ENCODE measurements around the gene HOTAIR. TPM values are rescaled to one million over a fixed set of nuclear protein-coding genes. Genes with fewer than 3 reads are reported as not detected.

Gene HOTAIR
- total RNA-seq, 1 donor from 2014 or later: not detected

DNA sequence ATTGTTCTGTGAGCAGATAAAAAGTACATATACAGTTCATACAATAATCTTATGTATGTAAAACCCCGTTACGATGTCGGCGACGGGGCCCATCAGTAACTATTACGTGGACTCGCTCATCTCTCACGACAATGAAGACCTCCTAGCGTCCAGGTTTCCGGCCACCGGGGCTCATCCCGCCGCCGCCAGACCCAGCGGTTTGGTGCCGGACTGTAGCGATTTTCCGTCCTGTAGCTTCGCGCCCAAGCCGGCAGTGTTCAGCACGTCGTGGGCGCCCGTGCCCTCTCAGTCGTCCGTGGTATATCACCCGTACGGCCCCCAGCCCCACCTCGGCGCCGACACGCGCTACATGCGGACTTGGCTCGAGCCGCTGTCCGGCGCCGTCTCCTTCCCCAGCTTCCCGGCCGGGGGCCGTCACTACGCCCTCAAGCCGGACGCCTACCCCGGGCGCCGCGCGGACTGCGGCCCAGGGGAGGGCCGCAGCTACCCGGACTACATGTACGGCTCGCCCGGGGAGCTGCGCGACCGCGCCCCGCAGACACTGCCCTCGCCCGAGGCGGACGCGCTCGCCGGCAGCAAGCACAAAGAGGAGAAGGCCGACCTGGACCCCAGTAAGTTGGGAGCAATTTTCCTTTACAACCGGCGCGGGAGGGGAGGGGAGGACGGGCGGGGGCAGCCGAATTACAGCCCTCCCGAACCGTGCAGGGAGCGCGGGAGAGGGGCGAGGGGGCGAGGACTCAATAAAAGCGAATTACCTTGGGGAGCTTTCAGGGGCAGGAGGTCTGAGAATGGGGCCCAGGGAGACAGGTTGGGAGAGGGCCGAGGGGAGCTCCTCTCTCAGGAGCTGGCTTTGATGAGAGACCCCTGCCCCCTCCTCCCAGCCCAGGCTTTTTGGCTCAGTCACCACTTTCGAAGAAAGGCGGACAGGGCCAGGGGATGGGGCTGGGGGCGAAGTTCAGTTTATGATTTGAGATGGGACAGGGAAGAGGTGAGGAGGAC is 25.7 kb upstream of the HOTAIR start, which contains the start of gene HOXC9:
HOXC9 (plus strand) TSS at position 46 of the 999 bp plus-strand sequence; CDS start at position 74, 28 bp downstream.
- no peak for DNase-seq (ENCODE audit: low spot score)

DNA sequence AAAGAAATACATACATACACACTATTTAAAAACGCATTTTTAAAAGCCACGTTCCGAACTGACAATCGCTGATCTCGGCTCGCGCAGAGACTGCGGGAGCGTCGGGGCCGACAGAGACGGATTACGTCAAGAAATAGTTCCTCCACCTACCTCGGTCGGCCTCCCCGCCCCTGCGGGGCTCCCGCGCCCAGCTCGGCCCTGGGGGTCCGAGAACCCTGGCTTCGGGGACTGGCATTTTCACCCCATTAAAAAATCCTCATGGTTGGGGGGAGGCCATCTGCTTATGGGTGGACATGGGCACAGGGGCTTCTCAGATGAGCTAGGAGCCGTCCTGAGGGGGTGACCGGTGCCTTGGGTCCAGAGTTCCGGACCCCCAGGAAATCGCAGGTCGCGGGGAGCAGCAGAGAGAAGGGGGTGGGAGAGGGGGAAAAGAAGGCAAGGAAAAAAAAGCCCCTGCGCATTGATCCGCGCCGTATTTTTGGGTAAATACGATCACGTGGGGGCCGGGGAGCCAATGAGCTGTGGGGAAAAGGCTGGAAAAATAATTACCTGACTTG is 24.9 kb upstream of the HOTAIR start:
- no peak for DNase-seq (ENCODE audit: low spot score)

DNA sequence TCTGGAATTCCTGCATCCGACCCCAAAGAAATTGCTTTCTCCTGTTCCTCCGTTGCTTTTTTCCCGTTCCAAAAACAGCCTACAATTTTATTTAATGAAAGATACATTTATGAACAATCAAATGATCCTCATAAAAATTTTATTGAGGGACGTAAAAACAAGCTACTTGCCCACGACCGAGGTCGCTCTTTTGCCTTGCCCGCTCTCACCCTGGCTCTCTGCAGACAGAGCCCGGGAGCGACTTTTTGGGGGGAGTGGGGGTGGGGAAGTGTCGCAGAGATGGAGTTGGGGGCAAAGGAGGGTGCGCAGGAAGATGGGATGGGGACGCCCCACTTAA is 24.1 kb upstream of the HOTAIR start:
- no peak for DNase-seq (ENCODE audit: low spot score)

DNA sequence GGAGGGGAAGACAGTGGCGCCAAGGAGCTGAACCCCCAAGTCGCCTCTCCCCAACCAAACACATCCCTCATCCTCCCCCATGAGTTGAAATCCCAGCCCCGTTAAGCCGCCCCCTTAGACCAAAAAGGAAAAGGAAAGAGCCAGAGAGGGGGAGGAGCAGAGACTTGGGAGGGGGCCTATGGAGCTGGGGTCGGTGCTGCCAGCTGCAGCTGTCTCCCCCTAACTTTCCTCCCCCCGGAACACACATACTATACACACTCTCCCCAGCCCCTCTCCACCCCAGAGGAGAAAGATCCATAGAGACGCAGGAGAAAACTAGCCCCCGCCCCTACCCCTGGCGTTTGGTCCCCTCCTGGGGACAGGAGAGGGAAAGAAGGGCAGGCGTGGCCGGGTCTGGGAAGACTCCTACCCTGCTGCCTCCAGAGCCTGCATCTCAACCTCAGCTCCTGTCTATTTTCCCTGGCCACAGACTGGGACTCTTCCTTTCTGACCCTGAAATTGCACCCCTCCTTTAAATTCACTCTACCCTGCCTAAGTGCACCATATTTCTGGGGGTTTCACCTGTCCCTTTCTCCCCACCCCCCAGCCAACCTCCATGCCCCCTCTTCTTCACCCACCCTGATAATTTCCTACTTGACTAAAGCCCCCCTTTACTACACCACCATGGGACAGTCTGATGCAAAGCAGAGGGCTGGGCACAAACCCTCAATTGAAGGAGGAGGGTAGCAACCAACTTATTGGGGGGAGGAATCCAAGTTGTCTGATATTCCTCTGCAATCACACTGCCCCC is 23.6 kb upstream of the HOTAIR start:
- DNase-seq (ENCODE audit: low spot score): no peak

DNA sequence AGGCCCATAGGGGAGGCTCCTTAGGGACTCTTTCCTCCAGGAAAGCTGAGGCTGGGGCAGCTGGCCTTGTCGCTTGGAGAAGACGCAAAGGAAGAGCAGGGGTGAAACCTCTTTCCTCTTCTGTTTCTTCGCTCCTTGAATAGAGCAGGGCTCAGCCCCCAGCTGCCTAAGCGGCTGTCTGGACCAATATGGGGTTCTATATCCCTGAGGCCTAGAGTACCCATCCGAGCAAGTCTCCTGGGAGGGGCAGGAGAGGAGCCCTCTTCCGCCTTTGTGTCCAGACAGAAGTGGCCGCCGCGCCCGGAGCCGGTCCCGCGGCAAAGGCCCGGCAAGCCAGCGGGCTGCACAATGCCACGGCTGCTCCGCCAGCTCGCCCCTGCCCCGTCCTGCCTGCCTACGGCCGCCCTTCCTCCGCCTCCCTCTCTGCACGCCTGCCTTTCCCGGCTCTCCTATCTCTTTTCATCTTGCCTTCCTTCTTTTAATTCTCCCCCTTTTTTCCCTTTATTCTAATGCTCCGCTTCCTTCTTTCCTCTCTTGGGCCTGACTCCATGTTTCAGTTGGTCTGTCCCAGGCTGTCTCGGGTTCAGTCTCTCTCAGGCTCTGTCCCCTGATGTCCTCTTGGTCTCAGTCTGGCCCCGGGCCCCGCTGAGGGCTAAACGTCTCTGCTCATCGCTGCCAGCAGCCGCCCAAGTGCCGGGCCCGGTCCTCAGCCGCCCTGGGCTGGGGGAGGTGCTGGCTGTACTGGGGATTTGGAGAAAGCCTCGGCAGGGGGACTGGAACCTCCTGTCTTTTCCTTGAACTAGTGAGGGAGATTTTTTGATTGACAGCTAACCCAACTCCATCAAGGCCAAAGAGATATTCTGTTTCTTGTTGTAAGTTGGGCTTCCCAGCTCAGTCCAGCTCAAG is 22.7 kb upstream of the HOTAIR start:
- DNase-seq (ENCODE audit: low spot score): no peak

DNA sequence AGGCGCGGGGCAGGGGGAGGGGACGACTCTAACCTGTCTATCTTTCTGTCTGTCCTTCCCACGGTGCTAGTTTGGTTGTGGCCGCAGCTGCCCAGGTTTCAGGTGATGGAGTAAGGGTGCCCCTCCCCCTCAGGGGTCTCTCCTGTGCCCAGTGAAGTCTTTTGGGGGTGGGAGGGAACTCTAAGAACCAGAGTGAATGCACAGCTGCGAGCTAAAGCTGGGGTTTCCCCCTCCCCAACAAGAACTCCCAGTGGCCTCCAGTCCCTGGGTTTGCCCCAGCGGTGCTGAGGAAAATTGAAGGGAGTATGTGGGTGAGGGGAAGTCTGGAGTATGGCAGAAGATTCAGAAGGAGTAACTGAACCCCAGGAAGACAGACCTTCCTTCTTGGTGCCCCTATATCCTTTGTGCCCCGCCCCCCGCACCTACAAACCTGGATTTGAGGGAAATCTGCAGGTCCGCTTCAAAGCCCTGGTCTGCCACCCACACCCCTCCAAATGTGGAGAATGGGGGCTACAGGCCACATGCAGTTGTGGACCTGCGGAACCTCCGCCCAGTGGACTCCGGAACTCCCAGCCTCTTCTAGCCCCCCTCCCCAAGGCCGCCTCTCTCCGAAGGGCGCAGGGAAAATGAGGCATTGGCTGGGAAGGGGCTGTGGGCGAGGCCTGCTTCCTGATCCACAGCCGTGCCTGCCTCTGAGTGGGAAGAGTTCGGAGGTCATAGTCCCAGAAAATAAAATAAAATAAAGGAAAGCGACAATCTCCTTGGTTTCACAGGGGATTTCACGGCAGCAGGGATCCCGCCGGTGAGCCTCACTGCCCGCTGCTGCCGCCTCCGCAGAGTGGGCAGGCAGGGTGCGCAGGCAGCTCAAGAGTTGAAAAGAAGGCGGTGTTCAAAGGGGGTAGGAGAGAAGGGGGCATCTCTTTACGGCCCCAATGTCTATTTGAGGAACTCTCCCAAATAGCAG is 21.8 kb upstream of the HOTAIR start:
- no peak for DNase-seq (ENCODE audit: low spot score)

DNA sequence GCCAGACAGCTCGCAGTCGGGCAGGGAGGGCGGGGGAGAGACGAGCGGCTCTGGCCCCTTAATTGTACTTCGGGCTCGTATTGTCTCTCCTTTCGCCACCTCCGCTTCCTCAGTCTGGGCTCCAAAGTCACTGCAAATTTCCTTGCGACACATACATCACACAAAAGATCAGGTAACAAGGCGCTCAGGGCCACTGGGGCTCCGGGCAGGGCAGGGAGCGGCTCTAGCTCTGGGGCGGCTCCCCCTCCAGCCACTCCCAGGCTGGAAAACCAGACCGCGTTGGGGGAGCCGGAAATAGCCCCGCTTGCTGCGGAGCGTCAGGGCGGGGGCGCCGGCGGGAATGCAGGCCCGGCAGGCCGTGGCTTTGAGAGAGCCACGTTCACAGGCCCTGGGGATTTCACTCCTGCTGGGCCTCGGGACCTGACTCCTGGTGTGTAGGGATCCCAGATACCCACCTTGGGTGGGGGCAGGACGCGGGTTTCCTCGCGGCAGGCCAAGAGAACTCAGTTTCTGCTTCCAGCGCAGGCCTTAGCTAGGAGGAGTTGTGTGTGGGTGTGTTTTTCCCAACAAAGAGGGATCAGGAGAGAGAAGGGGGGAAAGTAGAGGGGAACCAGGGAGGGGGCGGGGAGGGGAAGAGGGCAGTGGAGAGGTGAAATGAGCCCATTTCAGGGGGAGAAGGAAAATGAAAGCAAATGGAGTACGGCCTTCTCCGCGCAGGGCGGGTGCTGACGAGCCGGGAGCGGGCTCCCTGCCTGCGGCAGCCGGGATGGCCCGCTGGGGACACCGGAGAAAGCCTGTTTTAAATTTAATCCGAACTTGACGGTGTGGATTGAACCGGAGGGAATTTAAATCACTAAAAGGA is 20.9 kb upstream of the HOTAIR start:
- DNase-seq (ENCODE audit: low spot score): no peak

DNA sequence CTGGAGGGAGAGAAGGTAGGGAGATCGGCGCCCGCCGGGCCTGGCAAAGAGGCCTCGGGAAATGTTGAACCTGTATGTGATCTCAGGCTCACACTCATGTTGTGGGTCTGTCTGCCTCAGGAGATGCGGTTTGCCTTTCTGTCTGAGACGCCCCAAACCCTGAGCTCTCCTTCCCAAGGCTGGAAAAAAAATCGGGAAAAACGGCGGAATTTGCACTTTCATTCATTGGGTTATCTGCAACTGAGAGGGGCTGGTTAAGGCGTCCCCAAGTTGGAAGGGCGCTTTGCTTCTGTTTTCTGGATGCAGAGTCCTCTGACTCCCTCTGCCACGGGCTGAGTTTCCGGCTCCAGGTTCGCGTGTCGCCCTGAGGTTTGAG is 20.2 kb upstream of the HOTAIR start:
- no peak for DNase-seq (ENCODE audit: low spot score)

DNA sequence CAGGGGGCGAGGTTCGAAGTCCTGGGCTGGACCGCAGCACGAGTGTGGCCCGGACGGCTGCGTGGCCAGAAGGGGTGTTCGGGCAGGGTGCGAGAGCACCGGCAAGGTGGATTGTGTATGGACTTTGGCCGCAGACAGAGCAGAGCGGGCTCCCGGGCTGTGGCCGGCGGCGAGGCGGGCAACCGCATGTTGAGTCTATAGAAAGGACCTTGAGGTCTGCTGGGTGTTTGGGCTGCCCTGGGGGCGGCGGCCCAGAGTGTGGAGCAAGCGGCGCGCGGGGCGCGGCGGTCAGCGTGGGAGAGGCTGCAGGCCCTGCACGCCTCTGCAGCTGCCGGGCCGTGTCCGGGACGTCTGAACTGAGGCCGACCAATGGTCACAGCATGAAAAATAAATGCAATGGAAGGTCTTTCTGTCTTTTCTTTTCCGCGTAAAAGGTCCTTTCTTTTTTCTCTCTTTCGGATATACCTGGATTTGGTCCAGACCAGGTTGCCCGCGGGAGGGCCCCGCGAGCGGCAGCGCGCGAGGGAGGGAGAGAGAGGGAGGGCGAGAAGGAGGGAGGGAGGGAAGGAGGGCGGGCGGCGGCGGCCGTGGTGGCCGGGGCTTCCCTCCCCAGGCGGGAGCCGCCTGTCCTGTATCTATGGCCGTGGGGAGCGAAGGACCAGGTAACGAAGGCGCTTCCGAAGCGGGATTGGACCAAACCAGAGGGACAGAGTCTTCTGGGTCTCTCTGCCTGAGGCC is 19.7 kb upstream of the HOTAIR start:
- DNase-seq (ENCODE audit: low spot score): no peak

DNA sequence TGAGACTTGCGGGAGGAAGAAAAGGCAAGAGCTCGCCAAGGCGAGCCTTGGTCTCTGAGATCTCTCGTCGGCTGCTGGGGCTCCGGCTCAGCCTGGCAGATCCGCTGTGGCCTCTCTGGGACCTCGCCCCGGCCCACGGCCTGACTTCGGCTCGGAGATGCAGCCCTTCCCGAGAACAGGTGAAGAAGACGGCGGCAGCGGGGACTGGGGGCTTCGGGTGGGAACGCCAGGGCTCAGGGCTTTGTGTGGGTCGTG is 19.2 kb upstream of the HOTAIR start:
- no peak for DNase-seq (ENCODE audit: low spot score)

DNA sequence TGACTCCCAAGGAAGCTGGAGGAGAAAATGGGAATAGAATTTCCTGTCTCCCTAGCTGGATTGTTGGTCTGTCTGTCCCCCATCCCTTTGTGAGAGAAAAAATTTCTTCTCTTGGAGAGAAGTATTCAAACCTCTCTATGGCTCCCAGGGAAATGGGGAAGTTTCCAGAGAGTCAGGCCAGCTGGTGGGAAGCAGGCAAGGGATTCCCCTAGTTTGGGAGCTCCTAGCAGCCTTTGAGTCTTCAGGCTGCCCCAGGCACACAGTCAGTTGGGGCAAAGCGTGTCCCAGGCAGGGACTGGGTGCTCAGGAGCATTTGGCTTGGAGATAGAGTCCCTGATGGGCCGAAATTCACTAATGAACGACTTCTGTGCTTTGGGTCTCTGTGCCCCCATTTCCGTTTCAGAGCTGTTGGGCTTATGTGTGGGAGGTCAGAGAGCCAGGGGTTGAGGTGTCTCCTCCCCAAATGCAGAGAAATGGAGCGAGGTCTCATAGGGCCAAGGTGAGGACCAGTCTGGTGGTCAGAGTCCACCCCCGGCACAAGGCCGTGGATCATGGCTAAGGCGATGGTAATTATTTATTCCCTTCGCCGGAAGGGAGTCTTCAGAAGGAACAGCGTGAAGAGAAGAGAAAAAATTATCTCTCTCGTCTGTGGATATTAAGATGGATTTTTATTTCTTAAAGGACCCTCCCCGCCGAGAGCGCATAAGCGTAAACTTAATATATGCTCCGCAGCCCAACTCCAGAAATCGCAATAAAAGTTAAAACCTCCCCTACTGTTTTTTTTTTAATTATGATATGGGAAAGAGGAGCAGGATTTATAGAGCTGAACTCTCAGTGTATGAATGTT is 18.6 kb upstream of the HOTAIR start:
- no peak for DNase-seq (ENCODE audit: low spot score)

DNA sequence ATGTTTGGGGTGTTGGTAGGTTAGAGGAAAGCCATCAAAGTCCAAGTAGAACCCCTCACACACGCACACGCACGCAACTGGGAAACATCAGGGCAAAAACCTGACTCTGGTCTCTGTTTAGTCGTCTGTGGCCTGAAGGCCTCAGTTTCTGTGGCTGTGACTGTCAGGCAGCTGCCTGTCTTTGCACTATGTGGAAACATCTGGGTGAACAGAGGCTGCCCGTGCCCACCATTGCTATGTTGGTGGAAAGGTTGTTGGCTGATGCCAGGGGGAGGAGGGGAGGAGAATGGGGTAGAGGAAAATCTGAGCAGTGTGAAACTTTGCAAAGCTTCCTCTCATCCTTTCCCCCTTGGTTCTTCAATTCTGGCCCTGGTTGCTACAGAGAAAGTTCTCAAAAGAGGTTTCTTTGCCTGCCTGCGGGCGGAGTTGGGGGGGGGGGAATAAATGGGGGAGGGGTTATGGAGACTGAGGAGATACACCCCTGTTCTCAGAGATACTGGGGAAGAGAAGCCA is 17.7 kb upstream of the HOTAIR start:
- no peak for DNase-seq (ENCODE audit: low spot score)

DNA sequence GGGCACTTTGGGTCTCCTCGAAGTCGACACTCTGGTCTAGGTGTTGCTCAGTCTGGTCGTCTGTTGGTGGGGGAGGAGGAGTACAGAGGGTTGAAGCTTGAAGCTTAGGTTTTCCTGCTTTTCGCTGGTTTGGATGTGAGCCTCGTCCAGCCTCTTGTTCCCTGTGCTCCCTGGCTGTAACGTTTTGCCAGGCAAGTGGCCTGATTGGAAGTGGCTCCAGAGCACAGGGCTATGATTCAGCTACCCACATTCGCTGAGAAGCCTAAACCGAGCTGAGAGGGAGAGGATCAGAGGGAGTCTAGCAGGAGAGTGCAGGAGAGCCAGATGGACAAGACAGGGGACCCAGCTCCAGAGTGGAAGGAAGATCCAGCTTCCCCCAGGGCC is 16.3 kb upstream of the HOTAIR start:
- no peak for DNase-seq (ENCODE audit: low spot score)

DNA sequence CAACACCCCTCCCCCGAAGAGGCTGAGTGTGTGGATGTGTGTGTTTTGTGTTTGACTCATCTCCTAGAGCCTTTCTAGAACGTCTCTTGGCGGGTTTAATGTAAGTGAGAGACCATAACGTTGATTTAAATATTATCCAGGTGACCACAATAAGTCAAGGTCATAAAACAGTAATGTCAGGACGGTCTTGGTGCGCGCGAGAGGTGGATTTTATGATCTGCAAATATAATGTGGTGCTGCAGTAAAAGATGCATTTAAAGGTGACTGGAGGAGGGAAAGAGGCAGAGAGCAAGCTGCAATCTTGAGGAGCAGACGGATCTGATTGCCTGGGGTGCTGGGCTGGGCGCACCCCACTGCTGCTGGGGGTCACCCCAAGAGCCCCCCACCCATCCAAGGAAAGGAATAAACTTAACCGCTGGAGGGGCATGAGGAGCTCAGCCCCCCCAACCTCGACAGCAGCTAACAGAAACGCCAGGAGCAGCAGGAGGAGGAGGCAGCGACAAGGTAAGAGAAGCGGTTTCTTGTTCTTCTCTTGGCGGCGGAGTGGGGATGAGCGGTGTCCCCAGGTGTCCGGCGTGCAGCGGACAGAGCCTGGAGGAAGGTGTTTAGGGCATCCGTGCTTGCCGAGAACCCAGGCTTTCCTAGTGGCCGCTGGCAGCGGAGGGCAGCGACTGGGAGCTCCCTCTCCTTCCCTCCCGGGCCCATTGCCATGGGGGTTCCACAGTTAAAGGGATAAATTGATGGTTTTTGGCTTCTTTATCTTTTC is 15.7 kb upstream of the HOTAIR start:
- no peak for DNase-seq (ENCODE audit: low spot score)

DNA sequence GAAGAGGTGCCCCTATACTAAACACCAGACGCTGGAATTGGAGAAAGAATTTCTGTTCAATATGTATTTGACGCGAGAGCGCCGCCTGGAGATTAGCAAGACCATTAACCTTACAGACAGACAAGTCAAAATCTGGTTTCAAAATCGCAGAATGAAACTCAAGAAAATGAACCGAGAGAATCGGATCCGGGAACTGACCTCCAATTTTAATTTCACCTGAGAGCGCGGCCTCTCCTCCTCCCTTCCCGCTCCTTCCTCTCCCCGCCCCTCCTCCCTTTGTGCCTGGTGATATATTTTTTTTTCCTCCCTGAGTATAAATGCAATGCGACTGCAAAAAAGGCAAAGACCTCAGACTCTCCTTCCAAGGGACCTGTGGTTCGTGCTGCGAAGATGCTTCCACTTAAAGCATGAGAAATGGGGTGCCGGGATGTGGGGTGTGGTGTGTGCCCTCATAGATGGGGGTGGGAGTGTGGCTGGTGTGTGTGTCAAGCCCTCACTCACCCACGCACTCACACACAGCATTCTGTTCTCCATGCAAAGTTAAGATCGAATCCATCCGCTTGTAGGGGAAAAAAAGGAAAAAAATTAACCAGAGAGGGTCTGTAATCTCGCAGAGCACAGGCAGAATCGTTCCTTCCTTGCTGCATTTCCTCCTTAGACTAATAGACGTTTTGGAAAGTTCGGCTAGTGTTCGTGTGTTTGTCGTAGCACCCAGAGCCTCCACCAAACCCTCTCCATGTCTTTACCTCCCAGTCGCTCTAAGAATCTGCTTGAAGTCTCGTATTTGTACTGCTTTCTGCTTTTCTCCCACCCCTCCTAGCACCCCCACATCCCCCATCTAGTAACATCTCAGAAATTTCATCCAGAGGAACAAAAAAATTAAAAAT is 14.7 kb upstream of the HOTAIR start:
- DNase-seq (ENCODE audit: low spot score): no peak

All from mesenteric fat pad (tissue), 1 donor.